CD4-positive, alpha-beta T cell (primary cell): ENCODE data around the gene HELZ. TPM values are rescaled to one million over a fixed set of nuclear protein-coding genes. Genes with fewer than 3 reads are reported as not detected.

Source experiments
- ATAC-seq: fragments of 200-7000 bp; cut with Tn5 transposase; one replicate; pipeline ENCODE4 v1.10.0; 2022; ENCODE audit warnings: mild to moderate bottlenecking; ENCODE audit not compliant: poor library complexity
- CTCF ChIA-PET: fragments of 350-600 bp; sonication (Branson Sonifier 250); formaldehyde crosslinking; loops from one replicate; lab custom pipeline; 2021; ENCODE audit warnings: antibody characterized with exemption, inconsistent platforms; lab: Charles Lee
- POLR2A ChIA-PET: fragments of 350-600 bp; sonication (Branson Sonifier 250); formaldehyde crosslinking; loops from one replicate; lab custom pipeline; 2021; ENCODE audit warnings: antibody characterized with exemption, inconsistent platforms; lab: Charles Lee
- DNase-seq, 14 experiments: peaks; one replicate each; pipeline ENCODE4 v3.0.0-alpha.2; 2013 to 2020; ENCODE audit warnings: mixed read lengths in 2 of 14
- H3K27ac ChIP-seq, 2 donors: one replicate each; pipeline versions ENCODE4 v1.5.1 to v1.7.0; 2013; ENCODE audit warnings: low read length in 2 of 2, low read depth in 1 of 2, mild to moderate bottlenecking in 1 of 2
- H3K27me3 ChIP-seq, 2 experiments: 1 replicate in 1 of 2; 2 replicates in 1 of 2; pipeline versions ENCODE4 v1.6.1 to v1.7.0; 2013; ENCODE audit warnings: low read length in 2 of 2, control low read depth in 1 of 2, mild to moderate bottlenecking in 1 of 2, moderate library complexity in 1 of 2; ENCODE audit not compliant: insufficient read depth in 2 of 2, control insufficient read depth in 1 of 2
- H3K36me3 ChIP-seq: one replicate; pipeline ENCODE4 v1.6.1; 2013; ENCODE audit warnings: low read length, control low read depth; ENCODE audit not compliant: insufficient read depth
- H3K4me1 ChIP-seq: one replicate; pipeline ENCODE4 v1.6.1; 2013; ENCODE audit warnings: low read length, control low read depth; ENCODE audit not compliant: insufficient read depth
- H3K4me3 ChIP-seq: one replicate; pipeline ENCODE4 v1.5.1; 2013; ENCODE audit warnings: mild to moderate bottlenecking, low read length, moderate library complexity
- H3K9me3 ChIP-seq, 2 experiments: 1 replicate in 1 of 2; 2 replicates in 1 of 2; pipeline versions ENCODE4 v1.6.1 to v1.7.0; 2013; ENCODE audit warnings: low read length in 2 of 2, mild to moderate bottlenecking in 2 of 2, control low read depth in 1 of 2, moderate library complexity in 1 of 2; ENCODE audit not compliant: control insufficient read depth in 1 of 2, insufficient read depth in 1 of 2
- H3K27ac Mint-ChIP-seq: one replicate; pipeline ENCODE4 v1.8.0; 2020; ENCODE audit warnings: mixed read lengths
- H3K27me3 Mint-ChIP-seq: one replicate; pipeline ENCODE4 v1.8.0; 2021; ENCODE audit warnings: mixed read lengths
- H3K36me3 Mint-ChIP-seq: one replicate; pipeline ENCODE4 v1.8.0; 2021; ENCODE audit warnings: low read depth, mixed read lengths
- H3K4me1 Mint-ChIP-seq: one replicate; pipeline ENCODE4 v1.8.0; 2021; ENCODE audit warnings: low read depth, mixed read lengths
- H3K4me3 Mint-ChIP-seq: one replicate; pipeline ENCODE4 v1.8.0; 2020; ENCODE audit warnings: mild to moderate bottlenecking, mixed read lengths
- H3K9me3 Mint-ChIP-seq: one replicate; pipeline ENCODE4 v1.8.0; 2020; ENCODE audit warnings: mixed read lengths
- intact Hi-C, 2 experiments: fragments of 100-400 bp; cut with DNase I in 1 of 2; cut with micrococcal nuclease in 1 of 2; formaldehyde crosslinking; loops; one replicate each; pipeline versions ENCODE4 v1.15.1 to v1.9.0; 2023 to 2025; cut with DNase I, micrococcal nuclease
- total RNA-seq, 174 experiments: library from RNA in 2 of 174; stranded (reverse) in 2 of 174; gene quantifications; one replicate each; pipeline ENCODE4 v1.2.3 and lab custom pipeline; 2021 to 2026
- TF ChIP-seq, protein P1 (sequence below): fragments of 200-600 bp; IDR thresholded peaks from one replicate; pipeline ENCODE4 v1.8.0; 2022; ENCODE audit warnings: antibody characterized with exemption, mild to moderate bottlenecking

HELZ gene
- total RNA-seq, 2 experiments from 2014 or later = 94.8 to 107 TPM

DNA sequence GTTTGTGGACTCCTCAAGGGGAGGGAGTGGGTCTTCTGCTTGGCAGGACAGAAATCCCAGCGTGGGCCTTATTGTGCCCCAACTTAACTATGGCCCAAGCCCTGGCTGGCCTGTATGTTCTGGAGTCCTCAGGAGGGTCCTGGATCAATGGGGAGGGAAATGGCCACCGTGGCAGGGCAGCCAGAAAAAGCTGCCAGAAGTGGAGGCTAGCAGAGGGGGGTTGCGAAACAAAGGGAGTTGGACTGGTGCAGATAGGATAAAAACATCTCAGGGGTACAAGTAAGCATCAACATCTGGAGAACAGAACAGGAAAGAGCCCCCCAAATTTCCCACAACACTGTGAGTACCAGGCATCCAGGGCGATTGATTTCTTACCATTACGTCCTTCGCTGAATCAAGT is 204.3 kb downstream of the HELZ start:
- Histone ChIP-seq H3K36me3 (no peaks in the 10 kb centered on the region), H3K4me3 (no peak overlapping the region), H3K27me3 (no peaks in the 10 kb centered on the region), H3K4me1 (no peaks in the 10 kb centered on the region), H3K27ac (no peak overlapping the region), H3K9me3 (no peaks in the 10 kb centered on the region)
- Mint-ChIP-seq H3K9me3 (no peaks in the 10 kb centered on the region), H3K27ac (no peak overlapping the region), H3K36me3 (no peaks in the 10 kb centered on the region), H3K4me1 (no peaks in the 10 kb centered on the region), H3K4me3 (no peak overlapping the region), H3K27me3 (no peaks in the 10 kb centered on the region)
- ChIA-PET CTCF (no interaction called here), POLR2A (no interaction called here)
- ATAC-seq = no peak
- TF ChIP-seq, protein P1, sequence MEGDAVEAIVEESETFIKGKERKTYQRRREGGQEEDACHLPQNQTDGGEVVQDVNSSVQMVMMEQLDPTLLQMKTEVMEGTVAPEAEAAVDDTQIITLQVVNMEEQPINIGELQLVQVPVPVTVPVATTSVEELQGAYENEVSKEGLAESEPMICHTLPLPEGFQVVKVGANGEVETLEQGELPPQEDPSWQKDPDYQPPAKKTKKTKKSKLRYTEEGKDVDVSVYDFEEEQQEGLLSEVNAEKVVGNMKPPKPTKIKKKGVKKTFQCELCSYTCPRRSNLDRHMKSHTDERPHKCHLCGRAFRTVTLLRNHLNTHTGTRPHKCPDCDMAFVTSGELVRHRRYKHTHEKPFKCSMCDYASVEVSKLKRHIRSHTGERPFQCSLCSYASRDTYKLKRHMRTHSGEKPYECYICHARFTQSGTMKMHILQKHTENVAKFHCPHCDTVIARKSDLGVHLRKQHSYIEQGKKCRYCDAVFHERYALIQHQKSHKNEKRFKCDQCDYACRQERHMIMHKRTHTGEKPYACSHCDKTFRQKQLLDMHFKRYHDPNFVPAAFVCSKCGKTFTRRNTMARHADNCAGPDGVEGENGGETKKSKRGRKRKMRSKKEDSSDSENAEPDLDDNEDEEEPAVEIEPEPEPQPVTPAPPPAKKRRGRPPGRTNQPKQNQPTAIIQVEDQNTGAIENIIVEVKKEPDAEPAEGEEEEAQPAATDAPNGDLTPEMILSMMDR = no peak
- DNase-seq = no peak
- intact Hi-C loops = no loop called here

DNA sequence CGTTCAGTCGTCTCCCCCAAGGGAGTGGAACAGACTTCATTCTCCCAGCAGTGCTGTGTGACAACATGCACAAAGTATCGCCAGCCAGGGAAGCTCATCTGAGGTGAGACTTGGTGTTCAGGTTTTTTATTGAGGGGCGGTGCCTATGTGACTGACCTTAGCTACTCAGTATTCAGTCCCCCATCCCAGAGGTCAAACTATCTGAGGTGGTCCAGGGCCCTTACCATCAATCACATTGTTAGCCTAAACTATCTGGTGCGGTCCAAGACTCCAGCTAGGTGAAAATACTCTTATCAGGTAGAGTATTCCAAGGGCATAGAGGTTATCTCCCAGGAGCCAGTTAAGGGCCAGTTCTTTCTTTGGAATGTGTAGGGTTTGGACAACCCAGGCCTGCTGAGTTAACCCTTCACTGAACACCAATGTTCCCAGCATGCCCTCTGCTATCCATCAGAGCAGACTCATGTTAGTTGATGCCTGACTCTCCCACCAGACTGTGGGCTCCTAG is 206.1 kb downstream of the HELZ start:
- POLR2A ChIA-PET = interaction anchor here (0.9 kb wide), 1 partner anchor 19 kb away, joined by 3 read pairs; no protein-coding TSS in a partner anchor

DNA sequence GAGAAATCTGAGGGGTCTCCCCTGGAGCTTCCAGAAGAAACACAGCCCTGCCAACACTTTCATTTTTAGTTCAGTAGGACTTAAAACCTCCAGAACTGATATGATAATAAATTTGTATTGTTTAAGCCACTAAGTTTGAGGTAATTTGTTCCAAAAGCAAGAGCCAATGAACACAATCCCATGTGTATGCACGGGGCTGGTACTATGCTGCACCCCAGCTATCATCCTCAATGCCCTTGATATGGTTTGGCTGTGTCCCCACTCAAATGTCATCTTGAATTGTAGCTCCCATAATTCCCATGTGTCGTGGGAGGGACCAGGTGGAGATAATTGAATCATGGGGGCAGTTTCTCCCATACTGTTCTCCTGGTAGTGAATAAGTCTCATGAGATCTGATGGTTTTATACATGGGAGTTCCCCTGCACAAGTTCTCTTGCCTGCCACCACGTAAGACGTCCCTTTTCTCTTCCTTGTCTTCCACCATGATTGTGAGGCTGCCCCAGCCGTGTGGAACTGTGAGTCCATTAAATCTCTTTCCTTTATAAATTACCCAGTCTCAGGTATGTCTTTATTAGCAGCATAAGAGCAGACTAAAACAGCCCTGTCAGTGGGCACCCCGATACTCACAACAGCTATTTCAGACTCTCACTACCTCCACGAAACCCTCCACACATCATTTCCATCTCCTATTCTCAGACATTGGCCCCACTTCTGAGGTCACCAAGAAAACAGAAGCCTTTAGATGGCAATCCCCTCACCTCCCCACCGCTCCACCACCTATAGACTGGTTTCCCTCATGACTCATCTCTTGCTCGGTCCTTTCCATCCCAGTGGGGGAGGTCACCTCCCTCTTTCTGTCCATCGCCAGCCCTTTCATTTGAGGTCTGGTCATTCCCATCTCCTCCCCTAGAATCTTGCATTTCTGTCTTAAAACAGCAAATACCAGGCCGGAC is 209.6 kb downstream of the HELZ start:
- Histone ChIP-seq H3K27ac (no peak overlapping the region), H3K9me3 (no peaks in the 10 kb centered on the region), H3K4me3 (no peak overlapping the region), H3K4me1 (no peaks in the 10 kb centered on the region), H3K27me3 (no peaks in the 10 kb centered on the region), H3K36me3 (no peaks in the 10 kb centered on the region)
- H3K4me1 Mint-ChIP-seq = no peaks in the 10 kb centered on the region
- H3K27me3 Mint-ChIP-seq = peaks cover 5% of the 10 kb centered on the region
- DNase-seq (no peak), ATAC-seq (no peak)
- no peak overlapping the region for H3K4me3 Mint-ChIP-seq
- H3K36me3 Mint-ChIP-seq = no peaks in the 10 kb centered on the region
- H3K27ac Mint-ChIP-seq = no peak overlapping the region
- CTCF ChIA-PET = interaction anchor here (0.7 kb wide), 1 partner anchor 629 kb away, joined by 3 read pairs; no protein-coding TSS in a partner anchor
- intact Hi-C loops = no loop called here
- TF ChIP-seq, protein P1 = no peak
- POLR2A ChIA-PET = no interaction called here
- no peaks in the 10 kb centered on the region for H3K9me3 Mint-ChIP-seq

More for the DNA sequence above, 206.1 kb downstream of the HELZ start:
- DNase-seq (no peak), ATAC-seq (no peak)
- no peaks in the 10 kb centered on the region for H3K4me1 Mint-ChIP-seq
- H3K4me3 ChIP-seq = no peak overlapping the region
- intact Hi-C loops = no loop called here
- no peaks in the 10 kb centered on the region for H3K9me3 Mint-ChIP-seq
- H3K4me3 Mint-ChIP-seq = no peak overlapping the region
- H3K4me1 ChIP-seq = no peaks in the 10 kb centered on the region
- H3K27ac Mint-ChIP-seq = no peak overlapping the region
- no peaks in the 10 kb centered on the region for H3K9me3 ChIP-seq
- TF ChIP-seq, protein P1 = no peak
- peaks cover 5% of the 10 kb centered on the region for H3K27me3 Mint-ChIP-seq
- H3K36me3 Mint-ChIP-seq = no peaks in the 10 kb centered on the region
- CTCF ChIA-PET = no interaction called here
- H3K27me3 ChIP-seq = no peaks in the 10 kb centered on the region
- no peak overlapping the region for H3K27ac ChIP-seq
- no peaks in the 10 kb centered on the region for H3K36me3 ChIP-seq
